Skin of body (tissue), 2 donors: ENCODE measurements around the gene BCAP29. TPM values are rescaled to one million over a fixed set of nuclear protein-coding genes. Genes with fewer than 3 reads are reported as not detected.
"Not testable (repeated sequence)": the region's sequence is repeated elsewhere in the genome, so short reads cannot be mapped to it uniquely, and the experiment has no call there.

Experiments
- DNase-seq: peaks from one replicate; lab custom pipeline; 2025; lab: John Stamatoyannopoulos, UW
- total RNA-seq: library from RNA; depleted of rRNA; stranded (reverse); fragments of >200 nt; gene quantifications from one replicate; pipeline ENCODE4 v1.2.3, GENCODE V29; 2014

Gene BCAP29
- total RNA-seq = 43.4 TPM

GRCh38 chr7:107579885-107580715, at the start of gene BCAP29:
BCAP29 (plus strand) TSS chr7:107580246; CDS start chr7:107580773, 527 bp downstream.
- DNase-seq = peak; percentile 53

- no peak for DNase-seq
Measured at GRCh38 chr7:107530751-107531150, 49.3 kb upstream of the BCAP29 start.

- no peak for DNase-seq
Measured at GRCh38 chr7:107534139-107534538, 45.9 kb upstream of the BCAP29 start.

GRCh38 chr7:107537228-107537627, 42.8 kb upstream of the BCAP29 start:
- DNase-seq = not testable (repeated sequence)

- DNase-seq = no peak
Measured at GRCh38 chr7:107538001-107538400, 42.0 kb upstream of the BCAP29 start.

GRCh38 chr7:107543338-107543993, 36.6 kb upstream of the BCAP29 start:
- no peak for DNase-seq

GRCh38 chr7:107544848-107545591, 35.0 kb upstream of the BCAP29 start:
- DNase-seq = no peak

GRCh38 chr7:107551936-107552335, 28.1 kb upstream of the BCAP29 start:
- no peak for DNase-seq

GRCh38 chr7:107555893-107556292, 24.2 kb upstream of the BCAP29 start:
- DNase-seq = no peak

GRCh38 chr7:107559864-107560263, 20.2 kb upstream of the BCAP29 start:
- DNase-seq = no peak

GRCh38 chr7:107560898-107561516, 19.0 kb upstream of the BCAP29 start:
- no peak for DNase-seq

GRCh38 chr7:107563081-107563774, 16.8 kb upstream of the BCAP29 start:
- peak; percentile 43 for DNase-seq

GRCh38 chr7:107563775-107564552, 16.1 kb upstream of the BCAP29 start, which contains the start of the genes COG5 and DUS4L:
COG5 (minus strand) TSS chr7:107563920; CDS start chr7:107563896, 24 bp downstream.
DUS4L (plus strand) TSS chr7:107563971; CDS start chr7:107567071, 3,100 bp downstream.
- DNase-seq = peak; percentile 80

- no peak for DNase-seq
Measured at GRCh38 chr7:107564553-107565298, 15.3 kb upstream of the BCAP29 start.

GRCh38 chr7:107570298-107570697, 9.7 kb upstream of the BCAP29 start:
- no peak for DNase-seq

- no peak for DNase-seq
Measured at GRCh38 chr7:107573537-107573936, 6.5 kb upstream of the BCAP29 start.

- DNase-seq = peak; percentile 53
Measured at GRCh38 chr7:107579554-107579884, 527 bp upstream of the BCAP29 start.

- DNase-seq = no peak
Measured at GRCh38 chr7:107580716-107581383, 804 bp downstream of the BCAP29 start.
